GOT3 (cell line): ENCODE data around the gene PLBD2.

ENCODE experiments used
- DNase-seq: peaks from one replicate; lab custom pipeline; 2025; ENCODE audit warnings: mixed read lengths; lab: John Stamatoyannopoulos, UW

The PLBD2 gene

GRCh38 chr12:113393749-113394148 lies 35.4 kb downstream of the PLBD2 start:
- DNase-seq: no peak

DNA sequence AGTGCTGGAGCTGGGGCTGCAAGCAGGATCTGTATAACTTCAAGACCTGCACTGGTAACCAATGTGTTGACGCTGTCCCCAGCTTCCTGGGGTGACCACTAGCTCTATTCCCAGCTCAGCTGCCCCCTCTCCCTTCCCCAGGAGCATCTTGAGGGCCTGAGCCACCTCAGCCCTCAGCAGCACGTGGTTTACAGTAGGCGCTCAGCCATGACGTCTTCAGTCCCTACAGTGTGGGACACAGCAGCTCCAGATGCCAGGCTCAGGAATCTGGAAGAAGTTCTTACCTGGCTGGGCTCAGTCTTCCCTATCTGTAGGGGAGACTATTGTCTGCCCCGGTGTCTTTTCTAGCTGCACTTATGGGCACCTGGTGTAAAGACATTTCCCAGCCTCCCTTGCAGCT lies 36.7 kb downstream of the PLBD2 start:
- no peak for DNase-seq

- no peak for DNase-seq
These were observed 37.8 kb downstream of the PLBD2 start for GRCh38 chr12:113396200-113396599.

DNA sequence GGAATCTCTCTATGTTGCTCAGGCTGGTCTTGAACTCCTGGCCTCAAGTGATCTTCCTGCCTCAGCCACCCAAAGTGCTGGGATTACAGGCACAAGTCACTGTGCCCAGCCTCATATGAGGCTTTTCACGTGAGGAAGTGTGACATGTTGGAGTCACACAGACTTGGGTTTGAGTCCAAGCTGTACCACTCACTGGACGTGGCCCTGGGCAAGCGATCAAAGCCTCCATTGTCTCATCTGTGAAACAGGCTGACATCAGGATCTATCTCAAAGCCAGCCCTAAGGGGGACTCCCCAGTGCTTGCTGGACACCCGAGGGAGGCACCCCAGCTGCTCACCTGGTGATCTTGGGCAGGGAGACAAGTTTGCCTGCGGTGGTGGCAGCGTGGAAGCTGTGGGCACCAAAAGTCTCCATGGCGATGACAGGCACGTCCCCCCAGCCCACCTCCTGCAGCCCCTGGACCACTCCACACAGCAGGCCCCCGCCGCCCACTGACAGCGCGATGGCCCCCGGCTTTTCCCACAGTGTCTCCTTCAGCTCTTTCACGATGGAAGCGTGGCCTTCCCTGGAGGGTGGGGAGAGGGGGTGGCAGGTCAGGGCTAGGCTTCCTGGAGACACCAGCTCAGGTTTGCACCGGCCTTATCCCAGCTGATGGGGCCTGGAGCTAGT lies 38.6 kb downstream of the PLBD2 start:
- no peak for DNase-seq

DNA sequence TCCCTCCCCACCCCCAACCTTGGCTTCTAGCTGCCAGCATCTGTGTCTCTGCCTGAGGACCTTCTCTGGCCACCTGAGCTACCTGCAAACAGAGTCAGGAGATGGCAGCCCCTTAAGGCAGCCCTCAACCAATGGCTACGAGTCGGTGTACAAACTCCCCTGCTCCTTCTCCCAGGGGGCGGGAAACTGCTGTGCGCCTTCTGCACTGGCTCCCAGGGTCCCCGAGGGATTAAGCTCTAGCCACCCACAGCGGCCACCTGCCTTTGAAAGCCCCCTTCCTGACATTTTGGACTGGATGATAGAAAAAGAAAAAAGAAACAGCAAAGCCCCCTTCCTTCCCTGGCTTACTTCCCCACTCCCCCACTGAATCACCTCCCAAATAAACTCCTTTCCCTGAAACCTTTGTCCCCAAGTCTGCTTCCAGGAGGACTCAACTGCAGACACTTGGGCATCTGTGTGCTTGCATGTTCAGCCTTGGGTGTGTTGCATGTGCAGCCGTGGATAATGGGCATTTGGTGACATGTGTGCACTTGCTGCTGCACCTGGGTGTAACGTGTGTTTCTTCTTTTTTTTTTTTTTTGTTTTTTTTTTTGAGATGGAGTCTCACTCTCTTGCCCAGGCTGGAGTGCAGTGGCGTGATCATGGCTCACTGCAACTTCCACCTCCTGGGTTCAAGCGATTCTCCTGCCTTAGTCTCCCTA lies 39.3 kb downstream of the PLBD2 start:
- no peak for DNase-seq

GRCh38 chr12:113398346-113399290 lies 40.2 kb downstream of the PLBD2 start:
- DNase-seq: no peak

- no peak for DNase-seq
These were observed 41.1 kb downstream of the PLBD2 start for GRCh38 chr12:113399490-113399889.

DNA sequence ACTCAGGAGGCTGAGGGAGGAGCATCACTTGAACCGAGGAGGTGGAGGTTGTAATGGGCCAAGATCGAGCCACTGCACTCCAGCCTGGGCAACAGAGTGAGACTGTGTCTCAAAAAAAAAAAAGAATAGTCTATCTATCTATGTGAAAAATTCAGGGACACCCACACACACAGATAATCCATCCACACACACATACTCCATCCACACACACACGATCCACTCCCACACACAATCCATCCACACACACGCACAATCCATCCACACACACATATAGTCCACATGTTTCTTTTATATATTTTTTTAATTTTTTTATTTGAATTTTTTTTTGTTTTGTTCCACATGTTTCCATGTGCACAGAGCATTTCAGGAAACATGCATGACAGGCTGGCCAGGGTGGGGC lies 42.0 kb downstream of the PLBD2 start:
- no peak for DNase-seq

DNA sequence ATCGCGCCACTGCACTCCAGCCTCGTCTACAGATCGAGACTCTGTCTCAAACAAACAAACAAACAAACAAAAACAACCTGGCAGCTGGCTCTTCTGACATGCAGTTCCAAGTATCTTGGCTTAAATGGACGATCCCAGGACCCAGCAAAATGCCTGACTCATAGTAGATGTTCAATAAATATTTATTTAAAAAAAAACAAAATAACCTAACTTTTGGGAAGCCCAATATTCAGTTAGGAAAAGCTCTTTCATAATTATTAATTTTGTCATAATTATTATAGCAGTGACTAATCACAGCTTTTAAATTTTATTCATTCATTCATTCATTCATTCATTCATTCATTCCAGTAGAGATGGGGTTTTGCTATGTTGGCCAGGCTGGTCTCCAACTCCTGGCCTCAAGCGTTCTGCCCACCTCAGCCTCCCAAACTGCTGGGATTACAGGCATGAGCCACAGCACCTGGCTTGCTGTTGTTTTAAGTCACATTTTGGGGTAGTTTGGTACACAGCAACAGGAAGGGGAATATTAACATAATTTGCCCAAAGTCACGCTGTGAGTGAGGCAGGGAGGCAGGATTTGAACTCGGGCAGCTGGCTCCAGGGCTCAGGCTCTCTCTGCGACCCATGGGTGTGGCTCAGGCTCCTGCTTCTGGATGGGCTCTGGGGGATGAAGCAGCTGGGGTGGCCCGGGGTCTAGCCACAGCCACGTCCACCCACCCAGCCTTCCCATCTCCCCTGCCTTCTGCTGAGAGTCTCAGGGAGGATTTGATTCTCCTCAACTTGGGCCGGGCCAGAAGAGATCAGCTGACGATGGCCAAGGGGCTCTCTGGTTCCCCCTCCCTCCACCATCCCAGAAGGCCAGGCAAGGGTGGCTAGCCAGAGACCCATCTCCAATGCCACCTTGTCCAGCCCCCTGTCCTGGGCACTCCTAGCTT lies 42.9 kb downstream of the PLBD2 start:
- DNase-seq: no peak

GRCh38 chr12:113402586-113403260 lies 44.3 kb downstream of the PLBD2 start:
- DNase-seq: no peak

- DNase-seq: no peak
These were observed 45.3 kb downstream of the PLBD2 start, which contains the start of gene SDS for GRCh38 chr12:113403435-113404415. SDS (minus strand) TSS chr12:113403887; CDS start chr12:113399708, 4,179 bp downstream.

GRCh38 chr12:113405694-113406093 lies 47.3 kb downstream of the PLBD2 start:
- DNase-seq: no peak

DNA sequence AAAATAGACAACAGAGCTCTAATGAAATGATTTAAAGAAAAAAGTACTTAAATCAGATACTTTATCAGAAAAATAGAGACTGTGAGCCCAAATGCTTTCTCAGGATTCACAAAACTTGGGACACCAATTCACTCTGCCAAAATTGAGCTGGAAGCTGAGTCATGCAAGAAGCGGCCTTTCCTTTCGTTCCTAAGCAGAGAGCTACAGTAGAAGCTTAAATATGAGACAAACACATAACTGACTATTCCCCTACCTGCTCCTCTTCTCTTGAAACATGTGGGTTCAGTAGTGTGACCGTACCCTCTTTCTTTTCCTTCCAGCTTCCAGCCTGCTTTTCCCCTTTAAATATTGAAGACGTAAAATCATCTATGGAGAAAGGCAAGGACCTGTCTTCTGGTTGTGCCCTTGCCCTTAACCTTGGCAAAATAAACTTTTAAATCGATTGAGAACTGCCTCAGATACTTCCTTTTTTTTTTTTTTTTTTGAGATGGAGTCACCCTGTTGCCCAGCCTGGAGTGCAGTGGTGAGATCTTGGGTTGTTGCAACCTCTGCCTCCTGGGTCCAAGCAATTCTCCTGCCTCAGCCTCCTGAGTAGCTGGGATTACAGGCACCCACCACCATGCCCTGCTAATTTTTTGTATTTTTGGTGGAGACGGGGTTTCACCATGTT lies 49.7 kb downstream of the PLBD2 start:
- no peak for DNase-seq

GRCh38 chr12:113408756-113409298 lies 50.4 kb downstream of the PLBD2 start:
- DNase-seq: no peak

- no peak for DNase-seq
These were observed 51.2 kb downstream of the PLBD2 start for GRCh38 chr12:113409462-113410124.

DNA sequence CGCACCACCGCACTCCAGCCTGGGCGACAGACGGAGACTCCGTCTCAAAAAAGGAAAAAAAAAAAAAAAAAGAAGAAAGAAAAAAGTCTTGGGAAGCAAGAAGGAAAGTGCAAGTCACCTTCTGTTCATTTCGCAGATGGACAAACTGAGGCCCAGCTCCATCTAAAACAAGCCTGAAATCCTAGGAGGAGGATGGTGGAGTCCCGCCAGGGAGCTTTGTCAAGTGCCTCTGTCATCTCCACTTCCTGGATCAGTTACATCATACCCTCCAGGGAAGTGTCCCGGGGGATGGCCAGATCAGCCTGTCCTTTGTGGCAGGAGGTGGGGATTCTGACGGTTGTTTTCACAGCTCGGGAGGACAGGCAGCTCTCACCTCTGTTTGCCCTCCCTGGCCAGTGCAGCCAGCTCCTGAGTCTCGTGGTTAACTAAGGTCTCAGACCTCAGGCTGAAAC lies 55.1 kb downstream of the PLBD2 start:
- DNase-seq: no peak

- no peak for DNase-seq
These were observed 56.2 kb downstream of the PLBD2 start for GRCh38 chr12:113414519-113415038.
